Thyroid gland (tissue), 4 donors: ENCODE data around the gene SMG6. TPM values are rescaled to one million over a fixed set of nuclear protein-coding genes. Genes with fewer than 3 reads are reported as not detected.

Experiments
- DNase-seq, 2 donors: peaks; one replicate each; pipeline ENCODE4 v3.0.0-alpha.2; 2019
- H3K27ac ChIP-seq, 3 donors: fragments of 200-600 bp; sonication (generic); 1 replicate in 2 of 3; 2 replicates in 1 of 3; pipeline ENCODE4 v1.5.1; 2016 to 2019; ENCODE audit warnings: mild to moderate bottlenecking in 1 of 3, moderate library complexity in 1 of 3
- H3K27me3 ChIP-seq: fragments of 200-600 bp; sonication (generic); one replicate; pipeline ENCODE4 v1.5.1; 2019
- H3K36me3 ChIP-seq, 2 donors: fragments of 200-600 bp; sonication (generic); one replicate each; pipeline ENCODE4 v1.5.1; 2016 to 2019
- H3K4me1 ChIP-seq, 2 donors: fragments of 200-600 bp; sonication (generic); one replicate each; pipeline ENCODE4 v1.5.1; 2017 to 2019
- H3K4me3 ChIP-seq, 3 donors: fragments of 200-600 bp; sonication (generic); replicated peaks in 1 of 3; 1 replicate in 2 of 3; 2 replicates in 1 of 3; pipeline ENCODE4 v1.5.1; 2016; ENCODE audit warnings: mild to moderate bottlenecking in 1 of 3
- H3K9me3 ChIP-seq: fragments of 200-600 bp; sonication (generic); one replicate; pipeline ENCODE4 v1.5.1; 2017
- POLR2A ChIP-seq, 2 donors: fragments of 450-650 bp; IDR thresholded peaks; one replicate each; pipeline ENCODE4 v1.6.1; 2017; ENCODE audit warnings: antibody characterized with exemption in 2 of 2, mild to moderate bottlenecking in 2 of 2, moderate library complexity in 1 of 2
- WGBS, 2 donors: methylation state at CpG; one replicate each; pipeline ENCODE4 v1.1.5; 2017; 5-methylcytosine and 5-hydroxymethylcytosine counted together
- intact Hi-C: fragments of 100-400 bp; cut with DNase I; formaldehyde crosslinking; loops from one replicate; pipeline ENCODE4 v1.15.1; 2023
- total RNA-seq, 4 donors: library from RNA; depleted of rRNA; stranded (reverse); fragments of >200 nt; gene quantifications; one replicate each; pipeline ENCODE4 v1.2.3, GENCODE V29; 2016
- TF ChIP-seq, protein P1 (sequence below), 6 experiments: fragments of 200-600 bp in 3 of 6; fragments of 450-650 bp in 3 of 6; sonication (generic) in 3 of 6; IDR thresholded peaks; one replicate each; pipeline ENCODE4 v1.5.1; 2016 to 2019; ENCODE audit warnings: antibody characterized with exemption in 6 of 6, mild to moderate bottlenecking in 2 of 6, inconsistent platforms in 1 of 6, moderate library complexity in 1 of 6

Gene SMG6
- total RNA-seq, 4 donors from 2014 or later, result 26.0 to 35.9 (median 32.9) TPM

DNA sequence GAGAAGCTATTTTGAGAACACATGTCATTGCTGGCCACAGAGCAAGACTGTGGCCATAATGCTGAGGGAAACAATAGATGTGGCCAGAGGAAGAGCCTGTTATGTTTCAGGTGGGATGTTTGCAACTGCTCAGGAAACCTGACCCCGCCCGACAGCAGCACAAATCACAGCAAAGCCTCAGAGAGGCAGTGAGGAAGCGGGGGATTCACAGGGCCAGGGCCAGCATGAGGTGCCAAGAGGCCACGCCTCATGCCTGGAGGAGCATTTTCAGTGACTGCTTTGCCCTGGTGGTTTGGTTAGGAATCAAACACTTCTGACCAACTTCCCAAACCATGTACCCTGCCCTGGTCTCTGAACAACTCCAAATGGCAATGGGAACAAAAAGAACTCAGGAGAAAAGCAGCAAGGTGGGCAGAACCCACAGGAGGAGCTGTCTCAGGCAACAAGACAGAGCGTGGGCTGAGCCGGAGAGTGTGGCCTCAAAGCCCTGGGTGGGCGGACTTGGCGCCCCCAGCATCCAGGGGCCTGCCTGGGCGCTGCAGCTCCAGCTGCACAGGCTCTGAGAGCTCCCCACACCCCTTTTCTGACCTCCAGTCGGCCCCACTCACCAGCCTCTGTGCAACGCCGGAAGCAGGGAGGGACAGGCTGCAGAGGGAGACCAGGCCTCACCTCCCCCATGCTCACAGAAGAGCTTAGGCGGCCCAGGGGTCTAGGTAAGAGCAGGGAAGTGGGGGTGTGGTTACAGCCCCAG, 228.1 kb downstream of the SMG6 start:
- peak overlapping the region; percentile 58 to 78 (median 59) for H3K27ac ChIP-seq
- H3K4me1 ChIP-seq, result peaks cover 0 to 24% of the 10 kb centered on the region in 2 donors
- no peak overlapping the region for H3K4me3 ChIP-seq
- WGBS, 2 donors, result 73 to 89% methylated on average over 10 to 12 of the region's 13 CpGs
- no peaks in the 10 kb centered on the region for H3K27me3 ChIP-seq
- H3K36me3 ChIP-seq, result peaks cover 0 to 6% of the 10 kb centered on the region in 2 donors
- DNase-seq, result no peak
- intact Hi-C loops, result no loop called here
- TF ChIP-seq POLR2A (IDR thresholded peaks at IDR 0.05), result no peak
- TF ChIP-seq, protein P1, sequence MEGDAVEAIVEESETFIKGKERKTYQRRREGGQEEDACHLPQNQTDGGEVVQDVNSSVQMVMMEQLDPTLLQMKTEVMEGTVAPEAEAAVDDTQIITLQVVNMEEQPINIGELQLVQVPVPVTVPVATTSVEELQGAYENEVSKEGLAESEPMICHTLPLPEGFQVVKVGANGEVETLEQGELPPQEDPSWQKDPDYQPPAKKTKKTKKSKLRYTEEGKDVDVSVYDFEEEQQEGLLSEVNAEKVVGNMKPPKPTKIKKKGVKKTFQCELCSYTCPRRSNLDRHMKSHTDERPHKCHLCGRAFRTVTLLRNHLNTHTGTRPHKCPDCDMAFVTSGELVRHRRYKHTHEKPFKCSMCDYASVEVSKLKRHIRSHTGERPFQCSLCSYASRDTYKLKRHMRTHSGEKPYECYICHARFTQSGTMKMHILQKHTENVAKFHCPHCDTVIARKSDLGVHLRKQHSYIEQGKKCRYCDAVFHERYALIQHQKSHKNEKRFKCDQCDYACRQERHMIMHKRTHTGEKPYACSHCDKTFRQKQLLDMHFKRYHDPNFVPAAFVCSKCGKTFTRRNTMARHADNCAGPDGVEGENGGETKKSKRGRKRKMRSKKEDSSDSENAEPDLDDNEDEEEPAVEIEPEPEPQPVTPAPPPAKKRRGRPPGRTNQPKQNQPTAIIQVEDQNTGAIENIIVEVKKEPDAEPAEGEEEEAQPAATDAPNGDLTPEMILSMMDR (IDR thresholded peaks at IDR 0.05), result no peak
- no peaks in the 10 kb centered on the region for H3K9me3 ChIP-seq

DNA sequence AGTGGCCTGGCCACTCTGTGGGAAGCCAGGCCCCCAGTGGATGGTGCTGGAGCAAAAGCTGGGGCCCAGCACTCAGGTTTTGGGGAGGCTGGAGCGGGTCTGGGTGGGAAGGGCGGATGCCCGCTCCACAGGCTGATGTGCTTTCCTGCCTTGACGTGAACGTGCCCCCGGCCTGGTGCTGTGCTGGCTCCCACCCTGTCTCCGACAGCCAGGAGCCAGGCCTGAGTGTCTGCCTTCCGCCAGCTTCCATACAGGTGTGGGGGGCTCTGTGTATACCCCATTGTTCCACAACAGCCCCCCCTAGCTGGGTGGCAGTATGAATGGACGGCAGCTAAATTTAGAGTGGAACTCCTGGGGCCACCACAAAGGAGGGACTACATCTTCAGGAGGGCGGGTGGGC, 228.7 kb downstream of the SMG6 start:
- no peaks in the 10 kb centered on the region for H3K27me3 ChIP-seq
- WGBS, 2 donors, result 68 to 74% methylated on average over 2 to 10 of the region's 10 CpGs
- no peak for TF ChIP-seq POLR2A (IDR thresholded peaks at IDR 0.05)
- intact Hi-C loops, result no loop called here
- H3K36me3 ChIP-seq, result peaks cover 0 to 6% of the 10 kb centered on the region in 2 donors
- H3K4me1 ChIP-seq, result peaks cover 0 to 29% of the 10 kb centered on the region in 2 donors
- DNase-seq, result no peak
- peak overlapping the region; percentile 24 to 78 (median 58) for H3K27ac ChIP-seq
- no peak overlapping the region for H3K4me3 ChIP-seq
- no peaks in the 10 kb centered on the region for H3K9me3 ChIP-seq

DNA sequence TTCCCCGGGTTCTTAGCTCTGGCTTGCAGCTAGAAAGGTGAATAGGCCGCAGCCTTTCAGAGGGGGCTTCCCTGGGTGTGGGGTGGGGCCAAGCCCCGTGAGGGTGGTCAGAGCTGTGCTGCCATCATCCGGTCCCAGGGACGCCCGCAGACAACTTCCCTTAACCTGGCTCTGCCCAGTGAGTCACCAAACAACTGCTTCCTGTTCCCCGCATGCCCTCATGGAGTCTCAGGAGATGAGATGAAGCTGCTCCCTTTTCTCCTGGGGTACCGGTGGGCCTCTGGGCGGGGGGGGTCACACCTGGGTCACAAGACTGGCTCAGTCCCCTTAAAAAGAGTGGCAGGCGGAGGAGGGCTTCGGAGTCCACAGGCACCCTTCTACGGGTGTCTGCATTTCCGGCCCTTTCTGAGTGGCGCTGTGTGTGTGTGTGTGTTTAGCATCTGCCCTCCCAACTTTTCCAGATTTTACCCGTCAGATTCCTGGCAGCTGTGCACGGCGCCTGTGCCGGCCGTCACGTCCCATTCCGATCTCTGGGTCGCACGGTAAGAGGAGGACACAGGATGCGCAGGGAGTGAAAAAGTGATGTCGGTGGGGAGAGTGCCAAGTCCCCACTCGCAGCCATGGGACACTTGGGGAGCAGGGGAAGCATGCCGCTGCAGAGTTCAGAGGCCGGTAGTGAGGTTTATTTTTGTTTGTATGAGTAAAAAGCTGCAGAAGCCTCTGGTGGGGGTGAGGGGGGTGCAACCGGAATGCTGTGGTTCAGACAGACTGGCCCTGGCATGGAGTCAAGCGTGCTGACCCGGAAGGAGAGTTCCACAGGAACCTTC, 231.9 kb downstream of the SMG6 start:
- no peak overlapping the region for H3K4me3 ChIP-seq
- H3K36me3 ChIP-seq, result no peaks in the 10 kb centered on the region
- H3K9me3 ChIP-seq, result no peaks in the 10 kb centered on the region
- WGBS, 2 donors, result 81 to 90% methylated on average over 29 to 31 of the region's 31 CpGs
- H3K27ac ChIP-seq, result peak overlapping the region; percentile 33 to 79 (median 63)
- peak in 1 of 2 donors; percentile 45 for DNase-seq
- no peaks in the 10 kb centered on the region for H3K27me3 ChIP-seq
- TF ChIP-seq, protein P1 (IDR thresholded peaks at IDR 0.05), result no peak
- no peak for TF ChIP-seq POLR2A (IDR thresholded peaks at IDR 0.05)
- peaks cover 6 to 56% of the 10 kb centered on the region in 2 donors for H3K4me1 ChIP-seq
- intact Hi-C loops, result no loop called here

DNA sequence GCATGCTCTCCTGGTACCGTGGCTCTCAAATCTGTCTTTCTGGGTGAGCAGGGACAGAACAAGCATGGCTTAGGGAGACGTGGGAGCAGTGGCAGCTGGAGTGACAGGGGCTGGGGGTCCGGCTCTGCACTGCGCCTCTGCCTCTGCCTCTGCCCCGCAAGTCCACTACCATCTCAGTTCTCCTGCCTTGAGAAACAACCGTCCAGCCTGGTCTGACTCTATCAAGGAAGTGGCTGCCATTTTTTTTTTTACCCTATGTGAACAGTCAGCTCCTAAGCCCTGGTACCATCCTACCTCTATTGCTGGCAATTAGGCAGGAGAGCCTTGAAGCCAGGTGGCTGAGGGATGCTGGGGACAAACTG, 232.6 kb downstream of the SMG6 start:
- WGBS, 2 donors, result 93% methylated on average over 6 of the region's 6 CpGs
- H3K27me3 ChIP-seq, result no peaks in the 10 kb centered on the region
- H3K36me3 ChIP-seq, result no peaks in the 10 kb centered on the region
- peaks cover 6 to 59% of the 10 kb centered on the region in 2 donors for H3K4me1 ChIP-seq
- no peak for TF ChIP-seq POLR2A (IDR thresholded peaks at IDR 0.05)
- TF ChIP-seq, protein P1 (IDR thresholded peaks at IDR 0.05), result no peak
- intact Hi-C loops, result no loop called here
- no peaks in the 10 kb centered on the region for H3K9me3 ChIP-seq
- peak overlapping the region; percentile 33 to 79 (median 63) for H3K27ac ChIP-seq
- DNase-seq, result no peak
- H3K4me3 ChIP-seq, result no peak overlapping the region

DNA sequence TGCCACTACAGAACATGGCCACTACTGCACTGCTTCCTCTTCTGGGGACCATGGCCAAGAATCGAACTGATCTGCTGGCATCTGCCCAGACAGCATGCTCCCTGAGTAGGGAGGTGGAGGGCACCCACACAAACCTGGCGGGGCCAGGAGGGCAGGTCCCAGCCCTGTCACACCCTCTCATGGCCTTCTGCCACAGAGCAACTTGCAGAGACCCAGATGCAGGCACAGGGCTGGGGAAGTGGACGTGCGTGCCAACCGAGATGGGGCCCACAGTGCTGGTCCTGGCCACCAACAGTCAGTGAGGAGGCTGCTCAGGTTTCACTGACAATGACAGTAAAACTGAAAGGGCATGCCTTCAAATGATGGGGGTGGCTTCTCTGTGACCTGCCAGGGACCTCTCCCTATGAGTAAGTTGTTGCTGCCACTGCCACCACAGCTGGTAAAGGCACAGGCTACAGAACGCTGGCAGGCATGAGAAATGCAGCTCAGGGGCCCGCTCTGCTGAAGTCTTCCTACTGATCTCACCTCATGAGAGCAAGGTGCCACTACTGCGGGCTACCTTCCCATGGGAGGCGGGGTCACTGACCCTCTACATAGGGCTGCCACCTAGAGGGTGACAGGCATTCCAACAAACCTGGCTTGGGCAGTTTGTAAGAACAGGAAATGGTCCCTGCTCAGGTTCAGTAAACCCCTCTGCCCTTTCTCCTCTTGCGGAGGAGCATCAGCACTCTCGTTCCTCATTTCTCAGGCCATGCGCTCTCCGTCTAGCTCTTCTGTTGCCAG, 233.2 kb downstream of the SMG6 start:
- Histone ChIP-seq H3K27me3 (no peaks in the 10 kb centered on the region), H3K4me1 (peaks cover 6 to 59% of the 10 kb centered on the region in 2 donors), H3K36me3 (peaks cover 0 to 1% of the 10 kb centered on the region in 2 donors), H3K4me3 (no peak overlapping the region), H3K27ac (peak overlapping the region; percentile 33 to 79 (median 63)), H3K9me3 (no peaks in the 10 kb centered on the region)
- DNase-seq, result no peak
- intact Hi-C loops, result no loop called here
- TF ChIP-seq POLR2A (IDR thresholded peaks at IDR 0.05), result no peak
- TF ChIP-seq, protein P1 (IDR thresholded peaks at IDR 0.05), result no peak
- 92 to 96% methylated on average over 7 to 13 of the region's 13 CpGs for WGBS, 2 donors
